Ascending aorta (tissue), 2 donors: ENCODE results near the gene PDGFD. TPM values are rescaled to one million over a fixed set of nuclear protein-coding genes. Genes with fewer than 3 reads are reported as not detected.

Experiments
- DNase-seq, 2 donors: peaks; one replicate each; pipeline ENCODE4 v3.0.0-alpha.2; 2019; ENCODE audit warnings: low spot score in 2 of 2
- H3K27ac ChIP-seq, 2 donors: fragments of 200-600 bp; sonication (generic); one replicate each; pipeline ENCODE4 v1.5.1; 2016 to 2017; ENCODE audit warnings: mild to moderate bottlenecking in 1 of 2
- H3K27me3 ChIP-seq: fragments of 200-600 bp; sonication (generic); one replicate; pipeline ENCODE4 v1.5.1; 2017
- H3K36me3 ChIP-seq, 2 donors: fragments of 200-600 bp; sonication (generic); one replicate each; pipeline ENCODE4 v1.5.1; 2016
- H3K4me1 ChIP-seq, 2 donors: fragments of 200-600 bp; sonication (generic); one replicate each; pipeline ENCODE4 v1.5.1; 2016 to 2017; ENCODE audit warnings: mild to moderate bottlenecking in 1 of 2
- H3K4me3 ChIP-seq, 2 donors: fragments of 200-600 bp; sonication (generic); one replicate each; pipeline ENCODE4 v1.5.1; 2016 to 2017; ENCODE audit warnings: mild to moderate bottlenecking in 1 of 2
- H3K9me3 ChIP-seq, 2 donors: fragments of 200-600 bp; sonication (generic); one replicate each; pipeline ENCODE4 v1.5.1; 2016
- CTCF ChIP-seq, 3 experiments: fragments of 200-600 bp in 2 of 3; fragments of 450-650 bp in 1 of 3; sonication (generic) in 2 of 3; IDR thresholded peaks; one replicate each; pipeline ENCODE4 v1.5.1; 2016 to 2019; ENCODE audit warnings: antibody characterized with exemption in 3 of 3, mild to moderate bottlenecking in 1 of 3, moderate library complexity in 1 of 3
- intact Hi-C: fragments of 100-400 bp; cut with DNase I; formaldehyde crosslinking; loops from one replicate; pipeline ENCODE4 v1.15.1; 2023
- total RNA-seq: library from RNA; depleted of rRNA; stranded (reverse); fragments of >200 nt; gene quantifications from one replicate; pipeline ENCODE4 v1.1.0, GENCODE V29; 2016

Gene PDGFD
- total RNA-seq, 1 donor from 2014 or later, result 50.6 TPM

- intact Hi-C loops, result no loop called here
- H3K27me3 ChIP-seq, result no peaks in the 10 kb centered on the region
- no peak overlapping the region for H3K4me3 ChIP-seq
- no peak for DNase-seq
- H3K27ac ChIP-seq, result no peak overlapping the region
- H3K36me3 ChIP-seq, result no peaks in the 10 kb centered on the region
- no peak for TF ChIP-seq CTCF (IDR thresholded peaks at IDR 0.05)
- peaks cover 0 to 4% of the 10 kb centered on the region in 2 donors for H3K4me1 ChIP-seq
- no peaks in the 10 kb centered on the region for H3K9me3 ChIP-seq
Measured at GRCh38 chr11:104129145-104129544, 34.8 kb downstream of the PDGFD start.

GRCh38 chr11:104127828-104128227, 36.1 kb downstream of the PDGFD start:
- Histone ChIP-seq H3K36me3 (no peaks in the 10 kb centered on the region), H3K27me3 (no peaks in the 10 kb centered on the region), H3K4me1 (peaks cover 0 to 4% of the 10 kb centered on the region in 2 donors), H3K4me3 (no peak overlapping the region), H3K9me3 (no peaks in the 10 kb centered on the region), H3K27ac (no peak overlapping the region)
- TF ChIP-seq CTCF (IDR thresholded peaks at IDR 0.05), result no peak
- intact Hi-C loops, result no loop called here
- no peak for DNase-seq

DNA sequence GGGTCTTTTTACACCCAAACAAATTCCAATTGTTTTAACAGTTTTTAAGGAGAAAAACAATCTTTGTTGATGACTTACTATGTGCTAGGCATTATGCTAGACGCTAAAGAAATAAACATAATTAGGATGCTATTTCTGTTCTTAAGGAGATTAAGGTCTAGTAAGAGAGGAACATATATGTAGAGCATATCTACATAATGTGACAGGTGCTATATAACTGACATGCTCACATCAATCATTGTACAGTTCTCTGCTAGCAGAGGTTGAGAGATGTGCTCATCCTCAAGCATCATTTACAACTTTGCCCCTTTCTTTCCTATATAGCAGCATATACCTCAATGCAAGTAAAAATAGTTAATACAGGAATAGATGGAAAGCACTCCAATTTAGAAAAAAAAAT, 37.5 kb downstream of the PDGFD start:
- DNase-seq, result no peak
- H3K9me3 ChIP-seq, result no peaks in the 10 kb centered on the region
- intact Hi-C loops, result no loop called here
- H3K27ac ChIP-seq, result no peak overlapping the region
- no peaks in the 10 kb centered on the region for H3K36me3 ChIP-seq
- peaks cover 0 to 11% of the 10 kb centered on the region in 2 donors for H3K4me1 ChIP-seq
- no peak for TF ChIP-seq CTCF (IDR thresholded peaks at IDR 0.05)
- no peaks in the 10 kb centered on the region for H3K27me3 ChIP-seq
- H3K4me3 ChIP-seq, result no peak overlapping the region

GRCh38 chr11:104124979-104125378, 39.0 kb downstream of the PDGFD start:
- no peak overlapping the region for H3K4me3 ChIP-seq
- intact Hi-C loops, result no loop called here
- no peaks in the 10 kb centered on the region for H3K36me3 ChIP-seq
- TF ChIP-seq CTCF (IDR thresholded peaks at IDR 0.05), result no peak
- H3K27me3 ChIP-seq, result no peaks in the 10 kb centered on the region
- DNase-seq, result no peak
- H3K27ac ChIP-seq, result peak overlapping the region in 1 of 2 donors; percentile 12
- H3K4me1 ChIP-seq, result peaks cover 0 to 16% of the 10 kb centered on the region in 2 donors
- H3K9me3 ChIP-seq, result no peaks in the 10 kb centered on the region

- Histone ChIP-seq H3K4me3 (no peak overlapping the region), H3K27ac (peak overlapping the region in 1 of 2 donors; percentile 27), H3K27me3 (no peaks in the 10 kb centered on the region), H3K9me3 (peaks cover 0 to 2% of the 10 kb centered on the region in 2 donors), H3K4me1 (peaks cover 0 to 16% of the 10 kb centered on the region in 2 donors), H3K36me3 (no peaks in the 10 kb centered on the region)
- DNase-seq, result no peak
- intact Hi-C loops, result no loop called here
- no peak for TF ChIP-seq CTCF (IDR thresholded peaks at IDR 0.05)
Measured at GRCh38 chr11:104122836-104123235, 41.1 kb downstream of the PDGFD start.
